ENCODE results near the gene ANP32A.

The ANP32A gene

DNA sequence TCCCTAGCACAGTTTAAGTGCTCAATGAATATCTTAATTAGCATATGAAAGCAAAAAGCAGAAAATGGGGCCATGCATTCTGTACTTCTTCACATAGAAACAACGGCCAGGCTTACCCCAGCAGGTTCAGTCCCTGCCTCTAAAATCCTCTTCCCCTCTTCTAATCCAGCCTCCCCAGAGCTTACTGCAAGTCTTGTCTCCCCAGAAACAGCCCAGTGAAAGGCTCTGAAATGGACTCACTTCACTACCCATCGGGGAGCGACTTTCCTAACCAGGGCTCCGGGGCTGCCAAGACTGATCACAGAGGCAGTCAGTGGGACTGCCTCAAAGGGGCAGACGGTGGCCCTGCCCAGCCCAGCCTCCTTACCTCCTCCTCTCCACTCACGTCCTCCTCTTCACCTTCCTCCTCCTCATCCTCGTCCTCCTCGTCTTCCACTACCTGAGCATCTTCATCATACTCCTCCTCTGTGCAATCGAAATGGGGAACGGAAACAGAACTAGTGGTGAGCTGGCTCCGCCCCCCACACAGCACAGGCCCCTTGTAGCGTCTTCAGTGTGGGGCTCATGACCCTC is 38.0 kb downstream of the ANP32A start:
- no peak for DNase-seq (ENCODE audit: low read depth)
- TF ChIP-seq, protein P1, sequence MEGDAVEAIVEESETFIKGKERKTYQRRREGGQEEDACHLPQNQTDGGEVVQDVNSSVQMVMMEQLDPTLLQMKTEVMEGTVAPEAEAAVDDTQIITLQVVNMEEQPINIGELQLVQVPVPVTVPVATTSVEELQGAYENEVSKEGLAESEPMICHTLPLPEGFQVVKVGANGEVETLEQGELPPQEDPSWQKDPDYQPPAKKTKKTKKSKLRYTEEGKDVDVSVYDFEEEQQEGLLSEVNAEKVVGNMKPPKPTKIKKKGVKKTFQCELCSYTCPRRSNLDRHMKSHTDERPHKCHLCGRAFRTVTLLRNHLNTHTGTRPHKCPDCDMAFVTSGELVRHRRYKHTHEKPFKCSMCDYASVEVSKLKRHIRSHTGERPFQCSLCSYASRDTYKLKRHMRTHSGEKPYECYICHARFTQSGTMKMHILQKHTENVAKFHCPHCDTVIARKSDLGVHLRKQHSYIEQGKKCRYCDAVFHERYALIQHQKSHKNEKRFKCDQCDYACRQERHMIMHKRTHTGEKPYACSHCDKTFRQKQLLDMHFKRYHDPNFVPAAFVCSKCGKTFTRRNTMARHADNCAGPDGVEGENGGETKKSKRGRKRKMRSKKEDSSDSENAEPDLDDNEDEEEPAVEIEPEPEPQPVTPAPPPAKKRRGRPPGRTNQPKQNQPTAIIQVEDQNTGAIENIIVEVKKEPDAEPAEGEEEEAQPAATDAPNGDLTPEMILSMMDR (conservative IDR thresholded peaks at IDR 0.05; ENCODE audit: low read depth, low read length), result no peak
- H3K4me3 ChIP-seq (ENCODE audit: low read depth, low read length), result no peak overlapping the region

DNA sequence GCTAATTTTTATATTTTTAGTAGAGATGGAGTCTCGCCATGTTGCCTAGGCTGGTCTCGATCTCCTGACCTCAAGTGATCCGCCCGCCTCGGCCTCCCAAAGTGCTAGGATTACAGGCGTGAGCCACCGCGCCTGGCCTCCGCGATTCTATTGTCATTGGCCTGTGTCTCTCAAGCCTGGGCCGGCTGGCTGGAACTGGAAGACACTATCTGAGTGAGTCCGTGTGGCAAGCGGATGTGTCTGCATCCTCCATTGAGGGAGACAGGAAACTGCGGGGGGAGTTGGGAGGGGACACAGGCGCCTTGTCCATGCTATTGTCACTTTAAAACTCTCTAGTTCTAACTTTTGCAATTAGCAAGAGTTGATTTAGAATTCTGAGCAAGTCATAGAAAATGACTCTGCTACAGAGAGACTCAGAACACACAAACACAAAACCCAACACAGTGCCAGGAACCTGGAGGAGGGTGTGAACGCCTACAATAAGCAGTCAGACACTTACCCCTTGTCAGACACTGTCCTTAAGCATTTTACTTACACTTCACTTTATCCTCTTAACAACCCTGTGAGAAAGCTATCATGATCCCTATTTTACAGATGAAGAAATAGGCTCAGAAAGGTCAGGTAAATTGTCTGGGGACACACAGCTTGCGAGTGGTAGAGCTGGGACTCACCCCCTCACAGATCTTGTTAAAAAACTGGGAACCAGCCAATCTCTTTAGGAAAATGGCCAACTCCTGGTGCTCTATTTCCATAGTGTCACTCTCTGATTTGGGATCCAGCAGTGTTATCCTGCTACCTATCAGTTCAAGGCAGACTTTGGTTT is 38.7 kb downstream of the ANP32A start:
- no peak for DNase-seq (ENCODE audit: low read depth)
- no peak overlapping the region for H3K4me3 ChIP-seq (ENCODE audit: low read depth, low read length)
- TF ChIP-seq, protein P1 (conservative IDR thresholded peaks at IDR 0.05; ENCODE audit: low read depth, low read length), result no peak

DNA sequence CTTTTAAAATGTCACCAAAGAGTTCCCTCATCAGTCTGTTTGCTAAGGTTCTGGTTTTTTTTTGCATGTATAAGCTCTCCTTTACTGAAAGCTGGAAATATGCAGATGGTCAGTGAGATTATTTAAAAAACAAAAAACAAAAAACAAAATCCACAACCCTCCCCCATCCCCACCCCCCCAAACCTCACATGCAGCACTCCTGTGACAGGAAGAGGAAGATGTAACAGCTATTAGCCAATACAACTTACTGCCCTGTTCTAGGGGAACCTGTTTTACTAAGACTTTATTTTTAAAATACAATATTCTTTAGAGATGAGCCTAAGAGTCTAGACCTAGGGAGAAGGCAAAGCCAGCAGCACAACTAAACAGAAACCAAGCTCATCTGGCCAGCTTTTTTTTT is 39.5 kb downstream of the ANP32A start:
- H3K4me3 ChIP-seq (ENCODE audit: low read depth, low read length), result no peak overlapping the region
- DNase-seq (ENCODE audit: low read depth), result no peak
- TF ChIP-seq, protein P1 (conservative IDR thresholded peaks at IDR 0.05; ENCODE audit: low read depth, low read length), result no peak

DNA sequence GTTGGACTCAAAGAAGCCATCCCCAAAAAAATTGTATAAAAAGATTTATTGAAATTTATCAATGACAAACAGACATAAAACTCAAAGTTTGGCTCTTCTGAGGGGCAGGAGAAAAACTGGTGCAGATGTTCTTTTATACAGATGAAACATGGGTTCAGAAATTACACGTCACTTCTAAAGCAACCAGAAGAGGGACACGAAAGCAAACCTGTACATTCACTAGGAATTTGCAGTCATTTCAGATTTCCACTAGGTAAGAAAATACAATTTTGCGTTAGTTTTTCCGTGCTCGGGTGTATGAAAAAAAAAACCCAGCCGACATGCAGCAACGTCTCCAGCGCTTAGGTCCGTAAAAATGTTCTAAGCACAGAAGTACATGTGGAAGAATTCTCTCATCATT is 41.8 kb downstream of the ANP32A start:
- DNase-seq (ENCODE audit: low read depth), result no peak
- TF ChIP-seq, protein P1 (conservative IDR thresholded peaks at IDR 0.05; ENCODE audit: low read depth, low read length), result peak; percentile 10
- no peak overlapping the region for H3K4me3 ChIP-seq (ENCODE audit: low read depth, low read length)

DNA sequence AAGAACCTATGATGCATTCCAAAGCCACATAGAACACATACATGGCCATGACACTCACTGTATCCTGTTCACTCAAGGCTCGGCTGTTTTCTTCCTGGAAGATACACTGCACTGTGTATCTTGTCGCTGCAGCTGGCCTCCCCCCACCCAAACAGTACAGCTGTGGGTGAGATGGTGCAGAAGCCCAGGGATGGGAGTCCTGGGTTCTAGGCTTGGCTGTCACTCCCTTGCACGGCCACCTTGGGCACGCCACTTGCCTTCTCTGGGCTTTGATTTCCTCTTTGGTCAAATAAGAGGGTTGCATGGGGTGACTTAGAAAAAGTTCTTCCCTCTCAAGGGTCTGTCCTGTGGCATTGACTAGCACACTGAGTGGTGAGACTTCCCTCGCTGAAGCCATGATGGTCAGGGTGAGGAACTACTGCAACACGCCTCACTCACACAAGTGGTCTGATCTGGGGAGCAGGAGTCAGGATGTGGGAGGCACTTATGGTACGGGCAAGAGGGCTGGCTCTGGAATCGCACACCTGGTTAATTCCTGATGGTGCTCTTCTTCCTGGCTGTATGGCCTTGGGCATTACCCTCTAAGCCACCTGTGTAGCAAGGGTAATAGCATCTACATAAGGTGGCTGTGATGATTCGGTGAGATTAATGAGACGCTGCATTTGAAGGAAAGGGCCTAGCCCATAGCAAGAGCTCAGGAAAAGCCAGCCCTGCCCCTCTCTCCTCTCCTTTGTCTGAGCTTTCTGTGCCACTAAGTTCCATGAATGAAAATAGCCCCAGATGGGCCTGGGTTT is 44.0 kb downstream of the ANP32A start:
- no peak for DNase-seq (ENCODE audit: low read depth)
- H3K4me3 ChIP-seq (ENCODE audit: low read depth, low read length), result no peak overlapping the region
- TF ChIP-seq, protein P1 (conservative IDR thresholded peaks at IDR 0.05; ENCODE audit: low read depth, low read length), result no peak

DNA sequence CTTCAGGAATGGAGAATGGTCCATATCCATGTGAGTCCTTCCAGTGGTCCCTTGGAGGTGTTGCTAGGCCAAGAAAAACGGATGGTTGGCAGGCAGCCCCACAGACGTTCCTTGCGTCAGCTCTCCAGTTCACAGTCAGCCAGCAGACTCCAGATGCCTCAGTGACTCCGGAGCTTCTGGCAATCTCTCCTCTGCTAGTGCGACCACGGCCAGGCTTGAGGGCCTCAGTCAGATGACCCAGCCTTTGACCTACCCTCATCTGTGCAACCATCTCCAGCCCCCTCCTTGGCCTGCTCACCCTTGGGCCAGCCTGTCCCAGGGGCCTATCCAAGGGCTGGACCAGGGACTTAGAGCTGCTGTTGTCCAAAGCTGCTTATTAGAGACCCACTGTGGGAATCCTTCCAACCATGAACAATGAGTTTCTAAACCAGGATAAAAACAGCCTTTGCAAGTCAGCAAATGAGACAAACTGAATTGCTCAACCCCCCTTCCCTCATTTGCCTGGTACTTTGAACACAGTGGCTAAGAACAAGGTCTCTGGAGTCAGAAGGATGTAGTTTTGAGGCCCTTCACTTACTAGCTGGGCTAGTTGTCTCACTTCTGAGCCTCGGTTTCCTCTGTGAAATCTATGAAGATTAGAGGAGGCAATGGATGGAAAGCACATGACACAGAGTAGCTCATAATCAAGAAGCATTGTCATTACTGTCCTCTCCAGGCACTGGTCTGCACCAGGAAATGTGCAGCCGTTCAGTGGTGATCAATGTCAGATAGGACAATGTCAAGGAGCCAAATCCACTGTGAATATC is 44.8 kb downstream of the ANP32A start:
- peak; percentile 43 for DNase-seq (ENCODE audit: low read depth)
- TF ChIP-seq, protein P1 (conservative IDR thresholded peaks at IDR 0.05; ENCODE audit: low read depth, low read length), result no peak
- no peak overlapping the region for H3K4me3 ChIP-seq (ENCODE audit: low read depth, low read length)

Measured in choroid plexus epithelial cell (primary cell).